CD4-positive, alpha-beta T cell treated with Interleukin-4 for 1 hour (primary cell): Measurements from ENCODE around the gene SARS2.

ENCODE experiments used
- DNase-seq, 2 donors: peaks; one replicate each; pipeline ENCODE4 v3.0.0-alpha.2; 2020 to 2022

SARS2 gene

GRCh38 chr19:38917516-38917915 is 13.0 kb downstream of the SARS2 start:
- DNase-seq: no peak

- DNase-seq: no peak
Observed at GRCh38 chr19:38915329-38916321, 14.9 kb downstream of the SARS2 start.

- no peak for DNase-seq
Observed at GRCh38 chr19:38913958-38914357, 16.6 kb downstream of the SARS2 start.

- no peak for DNase-seq
Observed at GRCh38 chr19:38912600-38913514, 17.7 kb downstream of the SARS2 start.

GRCh38 chr19:38911388-38912001 is 19.1 kb downstream of the SARS2 start:
- DNase-seq: no peak

GRCh38 chr19:38910488-38910887 is 20.1 kb downstream of the SARS2 start:
- DNase-seq: no peak

GRCh38 chr19:38908911-38909310 is 21.7 kb downstream of the SARS2 start:
- DNase-seq: no peak

- DNase-seq: no peak
Observed at GRCh38 chr19:38907670-38908069, 22.9 kb downstream of the SARS2 start.

GRCh38 chr19:38907227-38907626 is 23.3 kb downstream of the SARS2 start:
- DNase-seq: no peak

- no peak for DNase-seq
Observed at GRCh38 chr19:38905620-38906019, 24.9 kb downstream of the SARS2 start.

- DNase-seq: no peak
Observed at GRCh38 chr19:38904581-38905539, 25.7 kb downstream of the SARS2 start.

GRCh38 chr19:38901683-38902082 is 28.9 kb downstream of the SARS2 start:
- no peak for DNase-seq

- DNase-seq: no peak
Observed at GRCh38 chr19:38900743-38901190, 29.8 kb downstream of the SARS2 start.

- no peak for DNase-seq
Observed at GRCh38 chr19:38900202-38900629, 30.3 kb downstream of the SARS2 start.

GRCh38 chr19:38899447-38900201 is 30.9 kb downstream of the SARS2 start, which contains the start of the genes NFKBIB and SIRT2:
Gene NFKBIB (plus strand): TSS chr19:38899969. CDS start chr19:38900033, 64 bp downstream.
Gene SIRT2 (minus strand): TSS chr19:38899618. CDS start chr19:38899521, 97 bp downstream.
- DNase-seq: peak; percentile 100

GRCh38 chr19:38898788-38899446 is 31.6 kb downstream of the SARS2 start:
- no peak for DNase-seq

GRCh38 chr19:38894968-38895367 is 35.6 kb downstream of the SARS2 start:
- DNase-seq: no peak

GRCh38 chr19:38893341-38893771 is 37.2 kb downstream of the SARS2 start:
- no peak for DNase-seq

GRCh38 chr19:38892841-38893240 is 37.7 kb downstream of the SARS2 start:
- no peak for DNase-seq

- no peak for DNase-seq
Observed at GRCh38 chr19:38891771-38892170, 38.8 kb downstream of the SARS2 start.
